ENCODE results near the gene CDH12.

DNA sequence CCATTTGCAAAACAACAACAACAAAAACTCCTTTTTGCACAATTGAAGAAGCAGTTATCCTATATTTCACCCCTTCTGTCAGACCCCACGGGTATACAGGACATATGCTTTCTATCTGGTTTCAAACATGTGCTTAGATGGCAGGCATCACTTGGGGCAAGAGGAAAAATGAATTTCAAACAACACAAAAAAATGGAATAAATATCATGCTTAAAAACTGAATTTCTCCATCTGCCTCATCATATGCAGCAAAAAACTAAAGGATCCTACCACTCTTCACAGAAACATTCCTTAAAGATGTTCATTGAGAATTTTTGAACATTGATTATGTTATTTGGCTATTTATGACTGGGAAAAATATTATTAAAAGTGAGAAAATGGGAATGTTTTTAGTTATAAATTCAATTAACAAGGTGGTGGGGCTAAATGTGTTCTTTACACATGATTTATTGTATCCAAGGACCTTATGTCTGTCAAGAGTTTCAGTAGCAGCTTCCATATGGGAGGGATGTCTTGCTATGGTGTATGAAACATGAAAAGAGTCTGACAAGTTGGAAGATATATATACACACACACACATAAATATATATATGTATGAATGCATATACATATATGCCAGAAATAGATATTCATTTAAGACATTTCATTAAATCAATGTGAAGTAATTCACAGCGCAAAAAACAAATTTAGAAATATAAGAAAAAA lies 358.0 kb downstream of the CDH12 start:
- TF ChIP-seq POLR2A (IDR thresholded peaks at IDR 0.05; ENCODE audit: low read length) (no peak), GATA1 (IDR thresholded peaks at IDR 0.05; ENCODE audit: low read depth, low read length) (no peak)

Data from erythroblast (primary cell).